Activated T-helper 17 cell treated with anti-CD3 and anti-CD28 coated beads, Interleukin-2, amount 50 U/mL, for 72 hours (primary cell): Measurements from ENCODE around the gene SMURF1. TPM values are rescaled to one million over a fixed set of nuclear protein-coding genes. Genes with fewer than 3 reads are reported as not detected.
"Not testable (repeated sequence)": the region's sequence is repeated elsewhere in the genome, so short reads cannot be mapped to it uniquely, and the experiment has no call there.

Experiments used
- ATAC-seq: fragments of 150-1000 bp; cut with Tn5 transposase; replicated peaks from 2 replicates; pipeline ENCODE4 v1.10.0; 2021; ENCODE audit warnings: mild to moderate bottlenecking, moderate library complexity
- H3K27ac Mint-ChIP-seq: one replicate; pipeline ENCODE4 v1.8.0; 2022; ENCODE audit warnings: mixed read lengths
- H3K27me3 Mint-ChIP-seq: one replicate; pipeline ENCODE4 v1.8.0; 2022; ENCODE audit warnings: mixed read lengths
- H3K36me3 Mint-ChIP-seq: one replicate; pipeline ENCODE4 v1.8.0; 2022; ENCODE audit warnings: low read depth, mild to moderate bottlenecking, mixed read lengths
- H3K4me1 Mint-ChIP-seq: one replicate; pipeline ENCODE4 v1.8.0; 2022; ENCODE audit warnings: mixed read lengths
- H3K4me3 Mint-ChIP-seq: one replicate; pipeline ENCODE4 v1.8.0; 2022; ENCODE audit warnings: mild to moderate bottlenecking, mixed read lengths
- H3K9me3 Mint-ChIP-seq: one replicate; pipeline ENCODE4 v1.8.0; 2022; ENCODE audit warnings: mixed read lengths
- total RNA-seq, 2 donors: library from RNA; stranded (reverse); gene quantifications; one replicate each; pipeline ENCODE4 v1.2.3, GENCODE V29; 2022

SMURF1 gene
- total RNA-seq, 2 donors from 2014 or later: 23.0 to 26.0 TPM

DNA sequence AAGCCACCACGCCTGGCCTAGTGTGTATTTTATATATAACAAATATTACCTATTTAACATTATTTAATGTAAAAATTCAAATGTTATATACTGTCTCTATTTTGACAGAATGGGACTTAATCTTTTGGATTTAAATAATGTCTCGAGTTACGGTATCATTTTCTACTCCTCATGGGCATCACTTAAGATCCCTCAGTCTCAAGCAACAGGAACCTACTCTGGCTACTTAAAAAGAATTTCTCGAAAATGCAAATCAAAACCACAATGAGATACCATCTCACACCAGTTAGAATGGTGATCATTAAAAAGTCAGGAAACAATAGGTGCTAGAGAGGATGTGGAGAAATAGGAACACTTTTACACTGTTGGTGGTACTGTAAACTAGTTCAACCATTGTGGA is 19.8 kb upstream of the SMURF1 start:
- H3K4me3 Mint-ChIP-seq, H3K27ac Mint-ChIP-seq, H3K36me3 Mint-ChIP-seq, H3K9me3 Mint-ChIP-seq, H3K4me1 Mint-ChIP-seq, ATAC-seq: not testable (repeated sequence)
- peaks cover 16% of the 10 kb centered on the region for H3K27me3 Mint-ChIP-seq

DNA sequence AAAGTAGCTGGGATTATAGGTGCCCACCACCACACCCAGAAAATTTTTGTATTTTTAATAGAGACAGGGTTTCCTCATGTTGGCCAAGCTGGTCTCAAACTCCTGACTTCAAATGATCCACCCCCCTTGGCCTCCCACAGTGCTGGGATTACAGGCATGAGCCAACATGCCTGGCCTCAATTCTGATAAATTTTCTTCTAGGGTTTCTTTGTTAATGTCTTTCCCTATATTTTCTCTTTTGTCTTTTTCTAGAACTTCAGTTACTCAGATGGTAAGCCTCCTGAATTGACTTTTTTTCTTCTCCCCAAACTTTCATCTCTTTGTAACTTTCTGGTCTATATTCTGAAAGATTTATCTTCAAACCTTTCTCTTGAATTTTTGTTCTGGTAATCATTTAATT is 12.7 kb upstream of the SMURF1 start:
- H3K4me1 Mint-ChIP-seq: no peaks in the 10 kb centered on the region
- no peak for ATAC-seq
- H3K27me3 Mint-ChIP-seq: peaks cover 14% of the 10 kb centered on the region
- no peaks in the 10 kb centered on the region for H3K36me3 Mint-ChIP-seq
- H3K27ac Mint-ChIP-seq: no peak overlapping the region
- no peaks in the 10 kb centered on the region for H3K9me3 Mint-ChIP-seq
- H3K4me3 Mint-ChIP-seq: no peak overlapping the region

DNA sequence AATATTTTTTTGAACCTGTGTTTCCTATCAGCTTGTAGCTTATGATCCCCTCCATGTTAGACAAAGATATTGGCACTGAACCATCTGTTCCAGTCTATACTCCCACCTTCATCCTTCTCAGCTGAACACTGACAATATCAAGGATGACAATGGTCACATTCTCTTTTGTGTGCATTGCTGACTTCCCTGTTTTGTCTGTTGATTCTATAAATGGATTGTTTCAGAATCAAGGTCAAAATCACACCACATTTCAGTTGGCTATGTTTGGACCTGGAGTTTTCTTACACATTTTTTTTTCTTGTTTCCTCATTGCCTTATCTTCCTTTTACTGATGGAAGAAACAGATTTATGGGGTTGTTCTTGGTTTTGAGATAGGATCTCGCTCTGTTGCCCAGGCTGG is 11.3 kb upstream of the SMURF1 start:
- H3K27ac Mint-ChIP-seq: no peak overlapping the region
- H3K4me1 Mint-ChIP-seq: no peaks in the 10 kb centered on the region
- H3K36me3 Mint-ChIP-seq: no peaks in the 10 kb centered on the region
- ATAC-seq: no peak
- H3K9me3 Mint-ChIP-seq: no peaks in the 10 kb centered on the region
- no peak overlapping the region for H3K4me3 Mint-ChIP-seq
- peaks cover 10% of the 10 kb centered on the region for H3K27me3 Mint-ChIP-seq

- Mint-ChIP-seq H3K4me3 (no peak overlapping the region), H3K27me3 (peaks cover 6% of the 10 kb centered on the region), H3K27ac (no peak overlapping the region), H3K9me3 (no peaks in the 10 kb centered on the region), H3K36me3 (peaks cover 10% of the 10 kb centered on the region), H3K4me1 (peaks cover 9% of the 10 kb centered on the region)
- ATAC-seq: no peak
Observed at GRCh38 chr7:99146979-99147378, 3.1 kb upstream of the SMURF1 start.

GRCh38 chr7:99143521-99143852 is 421 bp downstream of the SMURF1 start:
- H3K4me1 Mint-ChIP-seq: peaks cover 32% of the 10 kb centered on the region

DNA sequence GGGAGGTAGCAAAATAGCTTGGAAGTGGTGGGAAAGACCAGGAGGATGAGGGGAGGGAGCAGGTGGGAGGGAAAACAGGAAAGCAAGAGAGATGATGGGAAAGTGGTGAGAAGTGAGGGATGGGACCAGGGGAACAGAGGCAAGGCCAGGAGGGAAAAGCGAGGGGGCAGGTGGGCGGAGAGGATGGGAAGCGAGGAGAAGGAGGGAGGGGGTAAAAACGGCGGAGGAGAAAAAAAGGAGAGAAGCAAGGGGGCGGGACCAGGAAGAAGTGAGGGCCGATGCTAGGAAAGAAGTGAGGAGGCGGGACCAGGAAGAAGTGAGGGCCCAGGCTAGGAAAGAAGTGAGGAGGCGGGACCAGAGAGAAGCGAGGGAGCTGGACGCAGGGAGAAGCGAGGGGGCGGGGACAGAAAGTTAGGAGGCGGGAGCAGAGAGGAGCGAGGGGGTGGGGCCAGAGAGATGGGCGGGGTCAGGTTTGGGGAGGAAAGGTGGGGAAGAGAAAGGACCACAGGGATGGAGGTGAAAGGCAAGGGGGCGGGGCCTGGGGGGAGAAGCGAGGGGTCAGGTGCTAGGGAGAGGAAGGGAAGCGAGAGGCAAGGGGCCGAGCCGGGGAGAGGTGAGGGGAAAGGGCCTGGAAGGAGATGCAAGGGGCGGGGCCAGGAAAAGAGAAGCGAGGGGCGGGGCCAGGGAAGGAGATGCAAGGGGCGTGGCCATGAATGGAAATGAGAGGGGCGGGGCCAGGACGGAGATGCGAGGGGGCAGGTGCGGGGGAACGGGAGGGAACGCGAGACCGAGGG is 984 bp downstream of the SMURF1 start:
- Mint-ChIP-seq H3K27ac (peak overlapping the region; percentile 96), H3K9me3 (no peaks in the 10 kb centered on the region), H3K4me3 (peak overlapping the region; percentile 97), H3K27me3 (peaks cover 3% of the 10 kb centered on the region), H3K36me3 (peaks cover 16% of the 10 kb centered on the region), H3K4me1 (peaks cover 35% of the 10 kb centered on the region)
- peak; percentile 65 for ATAC-seq

More at GRCh38 chr7:99143521-99143852, 421 bp downstream of the SMURF1 start:
- Mint-ChIP-seq H3K4me3 (peak overlapping the region; percentile 97), H3K27me3 (peaks cover 3% of the 10 kb centered on the region), H3K36me3 (peaks cover 16% of the 10 kb centered on the region), H3K27ac (peak overlapping the region; percentile 96), H3K9me3 (no peaks in the 10 kb centered on the region)
- ATAC-seq: no peak

DNA sequence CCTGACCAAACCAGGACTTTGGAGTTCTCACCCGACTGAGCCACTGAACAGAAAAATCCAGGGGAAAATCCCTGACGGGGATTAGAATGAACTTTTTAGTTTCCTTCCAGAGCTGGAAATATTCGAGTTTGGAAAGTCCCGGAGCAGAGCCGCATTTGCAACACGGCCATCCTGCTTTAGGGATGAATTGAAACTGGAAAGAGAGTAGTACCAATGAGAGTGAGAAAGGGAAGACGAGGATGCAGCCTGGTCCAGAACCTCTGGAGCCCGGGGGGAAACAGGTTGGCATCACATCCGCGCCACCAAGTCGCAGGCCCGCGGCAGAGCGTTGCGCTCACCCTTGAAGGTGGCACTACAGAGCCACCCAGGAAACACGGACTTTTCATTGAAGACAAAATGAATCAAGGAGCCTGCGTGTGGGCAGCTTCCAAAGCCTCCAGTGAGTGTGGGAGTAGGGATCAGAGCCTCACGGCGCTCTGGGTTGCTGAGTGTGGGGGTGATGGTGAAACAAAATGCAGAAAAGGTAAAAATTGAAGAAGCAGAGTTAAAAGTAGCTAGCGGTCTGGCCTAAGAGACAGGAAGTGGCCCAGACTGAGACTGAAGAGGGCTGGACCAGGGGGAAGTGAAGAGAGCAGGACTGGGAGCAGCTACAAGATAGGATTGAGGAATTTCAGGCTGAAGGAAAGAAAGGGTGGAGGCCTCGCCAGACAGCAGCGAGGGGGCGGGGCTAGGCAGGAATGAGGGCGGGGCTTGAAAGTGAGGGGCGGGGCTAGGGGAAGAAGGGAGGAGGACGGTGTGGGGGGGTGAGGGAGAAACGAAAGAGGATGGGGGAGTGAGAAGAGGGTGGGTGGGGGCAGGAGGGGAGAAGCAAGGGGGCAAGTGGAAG is 1.8 kb downstream of the SMURF1 start:
- Mint-ChIP-seq H3K36me3 (peaks cover 16% of the 10 kb centered on the region), H3K9me3 (no peaks in the 10 kb centered on the region), H3K27ac (peak overlapping the region; percentile 96), H3K27me3 (peaks cover 2% of the 10 kb centered on the region), H3K4me3 (peak overlapping the region; percentile 97), H3K4me1 (peaks cover 35% of the 10 kb centered on the region)
- peak; percentile 48 for ATAC-seq

DNA sequence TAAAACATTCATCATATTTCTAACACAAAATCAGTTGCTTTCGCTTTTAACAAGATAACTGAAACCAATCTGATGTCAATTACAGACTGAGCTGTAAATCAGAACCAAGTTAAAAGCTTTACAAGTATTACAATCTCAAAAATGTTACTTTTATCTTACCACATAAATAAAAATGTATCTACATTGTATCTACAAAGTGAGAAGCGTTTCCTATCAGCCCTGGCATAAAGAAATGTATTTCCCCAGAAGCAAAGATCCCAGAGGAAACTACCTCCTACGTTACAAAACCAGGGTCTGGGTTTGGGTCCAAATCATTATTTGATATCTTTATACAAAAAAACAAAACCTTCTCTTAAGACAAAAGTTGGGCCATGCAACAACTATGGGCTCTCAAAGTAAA is 2.6 kb downstream of the SMURF1 start:
- Mint-ChIP-seq H3K36me3 (peaks cover 16% of the 10 kb centered on the region), H3K4me1 (peaks cover 35% of the 10 kb centered on the region), H3K9me3 (no peaks in the 10 kb centered on the region), H3K27ac (peak overlapping the region; percentile 96), H3K27me3 (no peaks in the 10 kb centered on the region), H3K4me3 (peak overlapping the region; percentile 97)
- ATAC-seq: no peak

- ATAC-seq: no peak
- Mint-ChIP-seq H3K9me3 (no peaks in the 10 kb centered on the region), H3K36me3 (peaks cover 16% of the 10 kb centered on the region), H3K4me3 (peak overlapping the region; percentile 97), H3K27me3 (no peaks in the 10 kb centered on the region), H3K27ac (peak overlapping the region; percentile 96), H3K4me1 (peaks cover 38% of the 10 kb centered on the region)
Observed at GRCh38 chr7:99140813-99141212, 3.1 kb downstream of the SMURF1 start.

DNA sequence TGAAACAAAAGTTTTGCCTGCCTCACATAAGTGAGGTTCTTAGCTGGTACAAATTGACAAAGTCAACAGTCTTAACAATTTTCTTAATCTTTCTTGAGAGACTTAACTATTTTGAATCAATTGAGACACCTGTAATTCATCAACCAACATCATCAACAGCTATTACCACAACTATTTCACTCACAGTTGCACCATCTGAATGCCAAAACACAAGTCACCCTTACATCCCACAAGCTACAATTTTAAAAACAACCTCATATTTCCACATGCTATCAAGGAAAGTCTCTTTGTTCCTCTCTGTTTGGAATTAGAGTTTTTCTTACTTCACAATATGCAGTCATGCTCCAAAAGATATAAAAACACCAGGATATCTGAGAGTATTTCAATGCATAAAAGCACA is 4.9 kb downstream of the SMURF1 start:
- no peaks in the 10 kb centered on the region for H3K9me3 Mint-ChIP-seq
- H3K4me3 Mint-ChIP-seq: no peak overlapping the region
- peaks cover 41% of the 10 kb centered on the region for H3K4me1 Mint-ChIP-seq
- no peak for ATAC-seq
- H3K36me3 Mint-ChIP-seq: peaks cover 16% of the 10 kb centered on the region
- H3K27ac Mint-ChIP-seq: no peak overlapping the region
- H3K27me3 Mint-ChIP-seq: no peaks in the 10 kb centered on the region

- H3K27me3 Mint-ChIP-seq: no peaks in the 10 kb centered on the region
- peaks cover 51% of the 10 kb centered on the region for H3K4me1 Mint-ChIP-seq
- no peak for ATAC-seq
- H3K27ac Mint-ChIP-seq: no peak overlapping the region
- no peaks in the 10 kb centered on the region for H3K9me3 Mint-ChIP-seq
- peaks cover 11% of the 10 kb centered on the region for H3K36me3 Mint-ChIP-seq
- no peak overlapping the region for H3K4me3 Mint-ChIP-seq
Observed at GRCh38 chr7:99137411-99138180, 6.3 kb downstream of the SMURF1 start.

DNA sequence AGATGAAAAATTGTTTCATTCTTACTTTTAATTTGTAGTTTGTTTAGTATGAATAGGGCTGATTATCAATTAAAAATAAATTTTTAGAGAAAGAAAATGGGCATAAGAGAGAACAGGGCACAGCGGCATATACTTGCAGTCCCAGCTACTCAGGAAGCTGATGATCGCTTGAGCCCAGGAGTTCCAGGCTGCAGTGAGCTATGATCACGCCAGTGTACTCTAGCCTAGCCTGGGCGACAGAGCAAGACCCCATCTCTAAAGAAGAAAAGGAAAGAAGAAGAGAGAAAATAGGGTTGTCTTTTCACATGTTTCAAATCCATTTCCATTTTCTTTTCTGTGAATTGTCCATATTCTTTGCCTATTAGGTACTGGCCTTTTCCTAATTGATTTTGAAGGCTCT is 8.0 kb downstream of the SMURF1 start:
- H3K9me3 Mint-ChIP-seq: no peaks in the 10 kb centered on the region
- no peaks in the 10 kb centered on the region for H3K27me3 Mint-ChIP-seq
- no peak overlapping the region for H3K4me3 Mint-ChIP-seq
- peaks cover 53% of the 10 kb centered on the region for H3K4me1 Mint-ChIP-seq
- no peaks in the 10 kb centered on the region for H3K36me3 Mint-ChIP-seq
- ATAC-seq: no peak
- H3K27ac Mint-ChIP-seq: no peak overlapping the region

DNA sequence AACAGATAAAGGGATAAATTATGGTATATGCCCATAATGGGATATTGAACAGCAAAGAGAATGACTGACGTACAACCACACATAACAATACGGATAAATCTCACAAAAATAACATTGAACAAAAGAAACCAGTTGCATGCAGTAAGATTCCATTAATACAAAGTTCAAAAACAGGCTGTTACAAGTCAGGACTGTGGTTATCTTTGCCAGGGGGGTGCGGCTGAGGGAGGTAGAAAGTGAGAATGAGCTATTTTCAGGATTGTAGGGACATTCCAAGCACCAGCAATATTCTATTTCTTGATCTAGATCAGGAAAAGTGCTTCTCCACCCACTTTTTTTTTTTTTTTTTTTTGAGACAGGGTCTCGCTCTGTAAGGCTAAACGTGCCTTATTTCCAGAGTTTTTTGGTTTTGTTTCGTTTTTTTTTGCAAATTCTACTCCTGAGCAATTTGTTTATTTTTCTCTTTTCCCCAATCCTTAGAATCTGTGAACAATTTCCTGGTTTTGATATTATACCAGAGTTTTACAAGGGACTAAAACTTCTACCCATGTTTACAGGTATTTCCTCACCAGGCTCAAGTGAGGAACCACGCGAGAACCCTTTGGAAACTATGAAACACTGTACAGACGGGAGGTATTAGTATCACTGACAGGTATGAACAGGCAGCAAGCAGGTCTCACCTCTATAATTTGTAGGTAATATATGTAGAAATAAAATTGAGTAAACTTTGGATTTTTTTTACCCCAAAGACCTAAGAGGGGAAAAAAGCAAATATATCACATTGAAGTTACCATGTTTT is 9.9 kb downstream of the SMURF1 start:
- no peak for ATAC-seq
- H3K4me3 Mint-ChIP-seq: peak overlapping the region; percentile 21
- no peaks in the 10 kb centered on the region for H3K27me3 Mint-ChIP-seq
- no peaks in the 10 kb centered on the region for H3K36me3 Mint-ChIP-seq
- H3K9me3 Mint-ChIP-seq: no peaks in the 10 kb centered on the region
- H3K27ac Mint-ChIP-seq: peak overlapping the region; percentile 51
- H3K4me1 Mint-ChIP-seq: peaks cover 44% of the 10 kb centered on the region
